Common myeloid progenitor, CD34-positive (primary cell): ENCODE results near the gene GAK.
"Not testable (repeated sequence)": the region's sequence is repeated elsewhere in the genome, so short reads cannot be mapped to it uniquely, and the experiment has no call there.

Source experiments
- CTCF ChIA-PET: fragments of 350-600 bp; sonication (Branson Sonifier 250); formaldehyde crosslinking; loops from one replicate; lab custom pipeline; 2021; ENCODE audit warnings: antibody characterized with exemption; lab: Charles Lee
- POLR2A ChIA-PET: fragments of 350-600 bp; sonication (Branson Sonifier 250); formaldehyde crosslinking; loops from one replicate; lab custom pipeline; 2021; ENCODE audit warnings: antibody characterized with exemption; lab: Charles Lee
- DNase-seq, 3 donors: peaks; one replicate each; pipeline versions ENCODE4 v3.0.0 to v3.0.0-alpha.2; 2013
- H3K27ac ChIP-seq, 2 experiments: 1 replicate in 1 of 2; 2 replicates in 1 of 2; pipeline ENCODE4 v1.7.0; 2013; ENCODE audit warnings: inconsistent platforms in 2 of 2, low read length in 2 of 2, mild to moderate bottlenecking in 2 of 2, low read depth in 1 of 2, moderate library complexity in 1 of 2; ENCODE audit not compliant: severe bottlenecking in 2 of 2, insufficient read depth in 1 of 2, poor library complexity in 1 of 2
- H3K27me3 ChIP-seq, 5 experiments: replicated peaks in 2 of 5; 1 replicate in 3 of 5; 2 replicates in 2 of 5; pipeline versions ENCODE4 v1.6.1 to v1.7.0; 2013; ENCODE audit warnings: low read length in 4 of 5, mild to moderate bottlenecking in 2 of 5, moderate library complexity in 2 of 5, inconsistent platforms in 1 of 5; ENCODE audit not compliant: insufficient read depth in 5 of 5, control insufficient read depth in 4 of 5
- H3K36me3 ChIP-seq, 4 experiments: 1 replicate in 2 of 4; 2 replicates in 2 of 4; pipeline versions ENCODE4 v1.6.1 to v1.7.0; 2013; ENCODE audit warnings: low read length in 3 of 4, control low read depth in 1 of 4, mild to moderate bottlenecking in 1 of 4; ENCODE audit not compliant: control insufficient read depth in 4 of 4, insufficient read depth in 4 of 4
- H3K4me1 ChIP-seq, 4 experiments: 1 replicate in 3 of 4; 2 replicates in 1 of 4; pipeline versions ENCODE4 v1.6.1 to v1.7.1; 2013; ENCODE audit warnings: low read length in 3 of 4, mild to moderate bottlenecking in 3 of 4, control low read depth in 1 of 4, inconsistent platforms in 1 of 4, moderate library complexity in 1 of 4; ENCODE audit not compliant: control insufficient read depth in 4 of 4, insufficient read depth in 4 of 4; ENCODE audit errors: control extremely low read depth in 1 of 4
- H3K4me3 ChIP-seq, 7 experiments: 1 replicate in 4 of 7; 2 replicates in 3 of 7; pipeline versions ENCODE4 v1.5.1 to v1.7.0; 2013; ENCODE audit warnings: mild to moderate bottlenecking in 7 of 7, low read length in 6 of 7, moderate library complexity in 6 of 7, inconsistent platforms in 2 of 7, low read depth in 2 of 7, control low read depth in 1 of 7; ENCODE audit not compliant: insufficient read depth in 4 of 7, control insufficient read depth in 1 of 7; ENCODE audit errors: extremely low read depth in 1 of 7
- H3K9me3 ChIP-seq, 5 experiments: 1 replicate in 4 of 5; 2 replicates in 1 of 5; pipeline versions ENCODE4 v1.6.1 to v1.7.1; 2013; ENCODE audit warnings: low read length in 4 of 5, mild to moderate bottlenecking in 2 of 5, inconsistent platforms in 1 of 5, low read depth in 1 of 5, moderate library complexity in 1 of 5; ENCODE audit not compliant: control insufficient read depth in 4 of 5, insufficient read depth in 2 of 5; ENCODE audit errors: control extremely low read depth in 1 of 5
- WGBS: methylation state at CpG from one replicate; pipeline ENCODE4 v1.1.5; 2013; ENCODE audit not compliant: insufficient coverage; 5-methylcytosine and 5-hydroxymethylcytosine counted together

GAK gene

GRCh38 chr4:813900-814299, 118.2 kb downstream of the GAK start:
- Histone ChIP-seq H3K27me3 (peaks cover 5 to 77% (median 23%) of the 10 kb centered on the region in 5 experiments), H3K4me3 (no peak overlapping the region), H3K27ac (no peak overlapping the region), H3K4me1 (no peaks in the 10 kb centered on the region), H3K36me3 (no peaks in the 10 kb centered on the region), H3K9me3 (no peaks in the 10 kb centered on the region)
- ChIA-PET CTCF (no interaction called here), POLR2A (interaction anchor here (0.9 kb wide), 1 partner anchor 118 kb away, joined by 5 read pairs; the partner anchor contains the start of genes GAK and TMEM175)
- DNase-seq: peak in 1 of 3 donors; percentile 25
- WGBS: 53% methylated on average over 10 of the region's 10 CpGs

GRCh38 chr4:808860-809570, 123.1 kb downstream of the GAK start:
- peaks cover 5 to 38% (median 20%) of the 10 kb centered on the region in 5 experiments for H3K27me3 ChIP-seq
- WGBS: 96% methylated on average over 26 of the region's 30 CpGs

GRCh38 chr4:807792-808191, 124.3 kb downstream of the GAK start:
- no peaks in the 10 kb centered on the region for H3K4me1 ChIP-seq
- DNase-seq: no peak
- H3K4me3 ChIP-seq: no peak overlapping the region
- H3K9me3 ChIP-seq: peaks cover 0 to 2% (median 0%) of the 10 kb centered on the region in 5 experiments
- POLR2A ChIA-PET: no interaction called here
- 100% methylated on average over 2 of the region's 5 CpGs for WGBS
- CTCF ChIA-PET: interaction anchor here (0.9 kb wide), 1 partner anchor 237 kb away, joined by 3 read pairs; no protein-coding TSS in a partner anchor
- no peak overlapping the region for H3K27ac ChIP-seq
- H3K36me3 ChIP-seq: no peaks in the 10 kb centered on the region
- H3K27me3 ChIP-seq: peaks cover 5 to 28% (median 14%) of the 10 kb centered on the region in 5 experiments

More at GRCh38 chr4:808860-809570, 123.1 kb downstream of the GAK start:
- no peak for DNase-seq
- peaks cover 0 to 2% (median 0%) of the 10 kb centered on the region in 5 experiments for H3K9me3 ChIP-seq
- CTCF ChIA-PET: no interaction called here
- no peak overlapping the region for H3K27ac ChIP-seq
- H3K4me3 ChIP-seq: no peak overlapping the region
- H3K4me1 ChIP-seq: no peaks in the 10 kb centered on the region
- H3K36me3 ChIP-seq: no peaks in the 10 kb centered on the region
- POLR2A ChIA-PET: no interaction called here

- 100% methylated on average over 2 of the region's 4 CpGs for WGBS
- H3K27ac ChIP-seq, CTCF ChIA-PET, POLR2A ChIA-PET, H3K4me3 ChIP-seq, H3K9me3 ChIP-seq, H3K4me1 ChIP-seq, DNase-seq, H3K36me3 ChIP-seq: not testable (repeated sequence)
- peaks cover 5 to 22% (median 11%) of the 10 kb centered on the region in 5 experiments for H3K27me3 ChIP-seq
Observed at GRCh38 chr4:806979-807378, 125.1 kb downstream of the GAK start.

GRCh38 chr4:804804-805203, 127.3 kb downstream of the GAK start:
- POLR2A ChIA-PET: no interaction called here
- H3K4me3 ChIP-seq: no peak overlapping the region
- no peak for DNase-seq
- whole genome bisulfite sequencing: 79% methylated on average over 44 of the region's 44 CpGs
- no peaks in the 10 kb centered on the region for H3K4me1 ChIP-seq
- peaks cover 0 to 11% (median 6%) of the 10 kb centered on the region in 5 experiments for H3K9me3 ChIP-seq
- CTCF ChIA-PET: no interaction called here
- H3K27ac ChIP-seq: no peak overlapping the region
- peaks cover 0 to 19% (median 6%) of the 10 kb centered on the region in 5 experiments for H3K27me3 ChIP-seq
- no peaks in the 10 kb centered on the region for H3K36me3 ChIP-seq

GRCh38 chr4:803884-804283, 128.2 kb downstream of the GAK start:
- DNase-seq: no peak
- ChIA-PET CTCF (no interaction called here), POLR2A (no interaction called here)
- Histone ChIP-seq H3K4me1 (peaks cover 0 to 3% (median 0%) of the 10 kb centered on the region in 4 experiments), H3K27ac (no peak overlapping the region), H3K4me3 (no peak overlapping the region), H3K9me3 (peaks cover 0 to 11% (median 6%) of the 10 kb centered on the region in 5 experiments), H3K27me3 (peaks cover 0 to 20% (median 6%) of the 10 kb centered on the region in 5 experiments), H3K36me3 (no peaks in the 10 kb centered on the region)
- 93% methylated on average over 12 of the region's 13 CpGs for WGBS

- peaks cover 0 to 29% (median 9%) of the 10 kb centered on the region in 5 experiments for H3K27me3 ChIP-seq
- ChIA-PET POLR2A (no interaction called here), CTCF (no interaction called here)
- peaks cover 0 to 11% (median 6%) of the 10 kb centered on the region in 5 experiments for H3K9me3 ChIP-seq
- H3K27ac ChIP-seq: no peak overlapping the region
- H3K4me1 ChIP-seq: peaks cover 0 to 3% (median 0%) of the 10 kb centered on the region in 4 experiments
- 96% methylated on average over 13 of the region's 13 CpGs for WGBS
- no peak for DNase-seq
- H3K36me3 ChIP-seq: no peaks in the 10 kb centered on the region
- H3K4me3 ChIP-seq: no peak overlapping the region
Observed at GRCh38 chr4:801436-802124, 130.5 kb downstream of the GAK start.
